Myocyte (in vitro differentiated cells): Measurements from ENCODE around the gene ARHGEF19. TPM values are rescaled to one million over a fixed set of nuclear protein-coding genes. Genes with fewer than 3 reads are reported as not detected.
A peak's percentile ranks its signal among the peaks of the same experiment; 100 is the strongest.
"Not testable (repeated sequence)": the region's sequence is repeated elsewhere in the genome, so short reads cannot be mapped to it uniquely, and the experiment has no call there.

Experiments
- DNase-seq: peaks from one replicate; pipeline ENCODE4 v3.0.0-alpha.2; 2012; ENCODE audit warnings: low read depth
- polyA plus RNA-seq: library from polyadenylated mRNA; unstranded; fragments of >200 nt; gene quantifications from one replicate; pipeline ENCODE4 v1.2.1, GENCODE V29; 2012; ENCODE audit warnings: missing spikeins
- total RNA-seq: library from RNA; depleted of rRNA; stranded (reverse); fragments of >200 nt; gene quantifications from 2 replicates; pipeline ENCODE4 v1.2.3, GENCODE V29; 2014

Gene ARHGEF19
- total RNA-seq: 0.31 and 0.67 TPM in 2 replicates
- polyA plus RNA-seq: 1.2 TPM

DNA sequence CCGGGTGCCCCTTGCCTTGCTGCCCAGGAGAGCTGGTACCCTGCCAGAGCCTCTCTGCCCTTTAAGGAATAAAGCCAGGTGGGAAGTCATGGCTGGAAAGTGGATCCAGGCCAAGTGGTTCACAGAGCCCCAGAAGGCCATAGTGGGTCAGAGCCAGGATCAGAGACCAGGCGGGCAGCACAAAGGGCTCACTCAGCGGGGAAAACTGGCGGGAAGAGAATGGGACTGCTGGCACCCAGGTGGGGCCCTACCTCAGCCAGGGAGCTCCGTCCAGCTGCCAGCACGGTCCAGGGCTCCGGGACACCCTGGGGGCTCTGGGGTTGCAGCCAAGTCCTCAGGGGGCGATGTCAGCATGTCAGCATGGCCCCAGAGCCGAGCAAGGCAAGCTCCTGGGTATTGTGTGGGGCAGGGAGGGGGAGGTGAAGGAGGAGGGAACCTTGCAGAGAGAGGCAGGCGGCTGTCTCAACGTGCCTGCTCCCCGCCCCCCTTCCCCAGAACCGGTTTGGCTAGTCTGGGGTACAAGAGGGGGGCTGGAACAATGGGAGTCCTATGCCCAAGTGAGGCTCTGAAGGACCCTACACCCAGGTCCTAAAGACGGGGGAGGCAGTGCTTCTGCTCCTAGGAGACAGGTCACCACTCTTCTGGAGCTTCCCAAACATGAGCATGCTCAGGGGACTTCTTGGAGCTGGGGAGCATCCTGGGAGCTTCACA, at the start of gene ARHGEF19:
ARHGEF19 (minus strand) TSS at position 402 of the 711 bp plus-strand sequence. CDS start 3,598 bp downstream, outside the sequence.
- no peak for DNase-seq

- DNase-seq: no peak
Measured at GRCh38 chr1:16262067-16262466, 49.6 kb upstream of the ARHGEF19 start.

- DNase-seq: no peak
Measured at GRCh38 chr1:16260814-16261213, 48.4 kb upstream of the ARHGEF19 start.

DNA sequence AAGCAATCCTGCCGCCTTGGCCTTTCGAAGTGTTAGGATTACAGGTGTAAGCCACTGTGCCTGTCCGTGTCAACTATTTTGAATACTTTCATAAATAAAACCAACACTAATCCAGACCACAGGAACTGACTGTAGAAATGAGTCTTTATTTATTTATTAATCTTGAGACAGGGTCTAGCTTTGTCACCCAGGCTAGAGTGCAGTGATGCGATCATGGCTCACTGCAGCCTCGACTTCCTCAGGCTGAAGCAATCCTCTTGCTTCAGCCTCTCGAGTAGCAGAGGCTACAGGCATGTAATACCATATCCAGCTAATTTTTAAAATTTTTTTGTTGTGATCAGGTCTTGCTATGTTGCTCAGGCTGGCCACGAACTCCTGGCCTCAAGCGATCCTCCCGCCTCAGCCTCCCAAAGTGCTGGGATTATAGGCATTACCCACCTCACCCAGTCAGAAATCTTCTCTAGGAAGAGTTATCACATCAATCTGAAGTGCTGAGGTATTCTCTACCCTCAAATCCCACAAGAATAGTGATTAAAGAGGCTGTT, 46.2 kb upstream of the ARHGEF19 start:
- DNase-seq: no peak

DNA sequence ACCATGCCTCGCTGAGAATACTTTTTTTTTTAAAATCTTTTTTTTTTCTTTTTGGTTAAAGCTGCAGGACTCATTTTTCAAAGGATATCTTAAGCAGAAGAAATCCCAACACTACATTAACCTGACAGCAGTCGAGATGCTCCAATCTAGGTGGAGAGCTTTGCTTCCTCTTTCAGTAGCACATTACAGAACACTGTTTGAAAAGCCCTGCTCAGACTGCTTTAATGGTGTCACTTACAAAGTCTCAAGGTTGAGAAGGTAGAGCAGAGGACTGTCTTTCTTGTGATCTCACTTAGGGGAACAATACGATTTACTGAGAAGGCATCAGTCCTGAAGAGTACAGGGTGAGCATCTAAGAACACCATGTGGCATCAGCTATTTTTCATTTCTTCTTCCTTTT, 45.5 kb upstream of the ARHGEF19 start:
- DNase-seq: no peak

DNA sequence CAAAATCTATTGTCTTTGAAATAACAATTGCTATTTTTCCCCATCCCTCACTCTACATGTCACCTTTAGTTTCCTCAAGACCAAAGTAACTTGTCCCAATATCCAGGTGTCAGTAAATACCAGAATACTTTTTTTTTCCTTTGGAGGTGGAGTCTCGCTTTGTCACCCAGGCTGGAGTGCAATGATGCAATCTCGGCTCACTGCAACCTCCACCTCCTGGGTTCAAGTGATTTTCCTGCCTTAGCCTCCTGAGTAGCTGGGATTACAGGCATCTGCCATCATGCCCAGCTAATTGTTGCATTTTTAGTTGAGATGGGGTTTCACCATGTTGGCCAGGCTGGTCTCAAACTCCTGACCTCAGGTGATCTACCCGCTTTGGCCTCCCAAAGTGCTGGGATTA, 45.1 kb upstream of the ARHGEF19 start:
- DNase-seq: not testable (repeated sequence)

- no peak for DNase-seq
Measured at GRCh38 chr1:16256478-16256877, 44.0 kb upstream of the ARHGEF19 start.

- peak; percentile 85 for DNase-seq
Measured at GRCh38 chr1:16254263-16254928, 41.9 kb upstream of the ARHGEF19 start.

DNA sequence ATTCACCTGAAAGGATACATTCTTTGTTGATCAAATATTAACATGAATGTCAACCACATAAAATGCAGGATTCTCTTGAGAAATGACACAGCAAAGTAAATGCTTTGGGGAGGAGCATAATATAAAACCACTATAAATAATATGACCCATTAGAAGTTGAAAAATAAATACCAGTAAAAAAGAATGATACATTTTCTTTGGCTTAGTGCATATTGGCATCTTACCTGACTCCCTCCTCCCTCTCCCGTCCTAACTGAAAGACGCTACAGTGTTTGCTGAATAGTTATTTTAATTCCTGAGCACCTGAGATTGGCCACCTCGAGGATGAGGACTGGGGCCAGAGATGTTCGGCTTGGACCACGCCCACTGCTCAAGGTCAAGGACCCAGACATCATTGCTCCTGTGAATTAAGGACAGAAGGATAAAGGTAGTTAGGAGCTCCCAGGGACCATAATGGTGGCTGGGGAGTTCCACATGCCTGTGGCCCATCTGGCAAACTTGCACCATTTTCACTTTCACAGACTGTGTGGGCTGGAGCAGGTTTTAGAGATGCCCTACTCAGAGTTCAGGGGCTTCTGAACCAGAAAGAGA, 41.0 kb upstream of the ARHGEF19 start:
- DNase-seq: no peak

GRCh38 chr1:16252912-16253311, 40.5 kb upstream of the ARHGEF19 start:
- DNase-seq: no peak

- DNase-seq: no peak
Measured at GRCh38 chr1:16251381-16251780, 38.9 kb upstream of the ARHGEF19 start.

DNA sequence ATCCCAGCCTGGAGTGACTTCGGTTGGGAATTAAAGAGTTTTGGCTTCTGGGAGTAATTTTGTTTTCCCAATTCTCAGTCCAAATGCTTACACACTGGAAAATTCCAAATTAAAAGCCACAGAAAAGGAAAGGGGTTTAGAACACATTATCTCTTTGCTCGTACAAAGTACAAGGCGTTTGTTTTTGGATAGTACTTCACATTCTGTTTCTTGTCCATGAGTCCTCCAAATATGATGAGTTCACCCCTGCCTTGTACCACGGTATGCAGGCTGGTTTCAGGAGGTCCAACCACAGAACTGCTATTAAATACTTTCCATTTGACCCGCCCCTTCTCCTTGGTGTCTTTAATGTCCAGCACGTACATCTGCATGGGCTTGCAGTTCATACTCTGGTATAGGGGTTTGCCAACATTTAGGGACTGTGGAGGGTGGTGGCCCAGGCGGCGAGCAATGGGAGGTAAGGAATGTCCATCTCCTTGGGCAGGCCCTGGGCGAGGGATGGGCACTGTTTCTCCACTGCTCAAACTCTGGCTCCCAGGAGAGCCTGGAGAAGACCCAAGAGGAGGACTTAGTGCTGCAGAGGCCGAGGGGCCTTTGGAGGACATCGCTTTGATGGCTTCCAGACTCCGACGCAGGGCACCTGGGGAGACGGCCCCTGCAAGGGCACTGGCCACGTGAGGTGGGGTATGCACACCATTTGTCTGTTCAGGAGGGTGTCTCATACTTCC, 38.2 kb upstream of the ARHGEF19 start:
- peak; percentile 70 for DNase-seq

DNA sequence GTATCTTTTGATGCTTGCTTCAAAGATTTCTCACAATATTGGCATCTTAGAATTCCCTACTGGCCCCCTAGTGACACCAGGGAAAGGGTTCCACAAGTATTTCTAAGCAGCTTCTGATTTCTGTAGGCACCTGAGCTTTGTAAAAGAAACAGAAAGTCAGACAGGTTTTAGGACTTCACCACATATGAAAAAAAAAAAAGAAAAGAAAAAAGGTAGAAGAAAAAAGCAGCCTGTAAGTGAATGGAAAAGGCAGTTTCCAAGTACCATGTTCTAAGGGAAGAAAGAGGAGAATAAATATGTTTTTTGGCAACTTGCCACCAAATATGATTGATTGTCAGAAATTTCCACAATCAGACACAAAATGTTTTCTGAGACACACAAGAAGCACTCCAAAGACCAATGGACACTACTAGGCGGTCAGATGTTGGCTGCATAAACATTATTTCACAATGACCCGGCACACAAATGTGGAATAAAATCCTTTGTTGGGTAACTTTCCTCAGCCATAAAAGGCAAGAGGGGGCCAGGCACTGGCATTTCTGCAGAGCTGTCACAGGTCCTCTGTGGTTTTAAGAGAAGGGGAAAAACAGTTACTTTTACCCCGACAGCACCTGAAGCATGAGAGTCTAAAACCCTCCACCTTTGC, 37.3 kb upstream of the ARHGEF19 start:
- DNase-seq: peak; percentile 78

DNA sequence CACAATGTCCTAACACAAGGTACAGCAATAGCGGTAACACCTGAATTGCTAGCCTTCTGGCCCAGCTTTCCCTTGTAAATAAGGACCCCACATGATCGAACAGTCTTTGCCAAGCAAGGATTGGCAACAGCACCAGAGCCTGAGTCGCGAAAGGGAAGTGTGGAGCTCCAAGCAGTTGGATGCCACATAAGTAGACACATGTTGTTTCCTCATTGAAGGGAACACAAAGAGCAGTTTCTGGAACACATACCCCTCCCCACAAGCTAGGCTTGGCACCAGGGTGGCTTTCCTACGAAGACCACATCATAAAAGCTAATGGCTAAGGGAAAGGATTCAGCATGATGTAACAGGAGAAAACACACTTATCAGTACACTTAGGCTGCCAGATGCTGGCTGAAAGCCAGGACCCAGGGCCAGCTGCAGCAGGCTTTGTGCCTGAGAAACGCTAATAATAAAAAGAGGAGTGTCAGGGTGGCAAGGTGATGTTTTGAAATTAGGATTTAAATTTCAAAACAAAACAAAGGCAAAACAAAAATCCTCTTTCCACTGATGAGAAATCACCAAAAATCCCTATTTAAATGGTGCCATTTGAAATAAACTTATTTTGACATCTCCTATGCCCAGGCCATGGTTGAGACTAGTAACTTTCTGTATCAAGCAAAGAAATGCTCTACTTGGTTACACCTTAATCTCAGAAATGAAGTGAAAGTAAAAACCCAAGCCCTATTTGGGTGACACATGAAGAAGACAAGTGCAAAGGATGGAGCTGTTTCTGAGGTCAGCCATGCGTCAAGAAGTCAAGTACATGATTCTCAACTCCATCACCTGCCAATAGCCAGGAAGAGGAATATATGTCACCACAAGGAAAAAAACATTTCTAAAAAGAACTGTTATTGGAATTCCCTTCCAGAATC, 36.4 kb upstream of the ARHGEF19 start:
- peak; percentile 96 for DNase-seq

DNA sequence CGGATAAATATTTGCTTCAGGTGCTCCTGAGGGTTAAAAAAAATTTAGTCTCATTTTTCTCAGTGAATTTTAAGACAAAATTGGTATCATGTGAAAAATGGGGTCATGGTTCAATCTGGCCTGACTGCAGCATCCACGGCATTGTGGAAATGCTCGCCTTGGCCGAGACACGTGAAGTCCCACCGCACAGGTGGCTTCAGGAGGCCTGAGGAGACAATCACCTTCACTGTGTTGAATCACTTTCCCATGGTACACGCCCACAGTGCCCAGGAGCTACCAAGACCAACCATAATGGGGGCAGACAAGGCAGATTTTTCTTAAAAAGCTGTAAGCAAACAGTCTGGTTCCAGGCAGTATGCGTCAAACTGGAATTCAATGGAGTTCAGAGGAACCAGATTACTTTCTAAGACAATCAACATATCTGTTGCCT, 35.6 kb upstream of the ARHGEF19 start:
- DNase-seq: no peak

DNA sequence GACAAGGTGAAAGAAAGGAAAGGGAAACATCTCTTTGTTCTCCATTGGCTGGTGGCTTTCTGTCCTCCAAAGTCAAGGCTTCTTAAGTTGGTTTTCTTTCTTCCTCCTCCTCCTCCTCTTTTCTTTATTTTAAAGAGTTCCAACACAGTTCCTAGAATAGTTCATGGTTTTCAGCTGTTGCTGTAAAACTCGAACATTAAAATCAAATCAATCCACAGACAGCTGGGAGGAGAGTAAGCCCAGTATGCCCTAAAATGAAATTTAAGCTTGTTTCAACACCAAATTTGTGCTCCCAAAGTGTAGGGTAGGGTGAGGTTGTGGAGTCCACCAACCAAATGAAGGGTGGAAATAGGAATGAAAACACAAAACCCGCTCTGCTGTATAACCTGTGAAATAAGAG, 35.0 kb upstream of the ARHGEF19 start:
- no peak for DNase-seq

DNA sequence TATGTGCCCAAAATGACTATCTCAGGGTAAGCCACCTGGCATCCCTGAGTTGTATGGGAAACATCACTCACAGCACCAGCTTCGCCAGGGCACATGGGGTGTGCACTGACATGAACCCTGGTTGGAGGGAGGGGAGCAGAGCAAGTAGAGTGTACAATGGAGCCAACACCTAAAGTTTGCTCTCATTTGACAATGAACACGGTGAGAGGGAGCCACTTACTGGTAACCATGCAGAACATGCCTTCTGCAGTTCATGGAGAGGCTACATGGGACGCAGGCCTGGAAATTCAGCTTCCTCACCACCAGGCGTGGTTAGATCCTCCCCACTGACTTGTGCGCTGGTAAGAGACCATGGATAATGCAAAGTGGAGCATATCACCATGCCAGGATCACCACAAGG, 34.5 kb upstream of the ARHGEF19 start:
- DNase-seq: peak; percentile 33

DNA sequence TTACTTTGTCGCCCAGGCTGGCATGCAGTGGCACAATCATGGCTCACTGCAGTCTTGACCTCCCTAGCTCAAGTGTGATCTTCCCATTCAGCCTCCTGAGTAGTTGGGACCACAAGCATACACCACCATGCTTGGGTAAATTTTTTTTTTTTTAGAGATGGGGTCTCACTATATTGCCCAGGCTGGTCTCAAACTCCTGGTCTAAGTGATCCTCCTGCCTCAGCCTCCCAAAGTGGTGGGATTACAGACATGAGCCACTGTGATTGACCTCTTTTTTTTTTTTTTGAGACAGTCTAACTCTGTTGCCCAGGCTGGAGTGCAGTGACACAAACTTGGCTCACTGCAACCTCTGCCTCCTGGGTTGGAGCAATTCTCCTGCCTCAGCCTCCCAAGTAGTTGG, 33.8 kb upstream of the ARHGEF19 start:
- DNase-seq: not testable (repeated sequence)

- no peak for DNase-seq
Measured at GRCh38 chr1:16245476-16246196, 33.2 kb upstream of the ARHGEF19 start.
